ENCODE data around the gene CASTOR1.

Gene CASTOR1

DNA sequence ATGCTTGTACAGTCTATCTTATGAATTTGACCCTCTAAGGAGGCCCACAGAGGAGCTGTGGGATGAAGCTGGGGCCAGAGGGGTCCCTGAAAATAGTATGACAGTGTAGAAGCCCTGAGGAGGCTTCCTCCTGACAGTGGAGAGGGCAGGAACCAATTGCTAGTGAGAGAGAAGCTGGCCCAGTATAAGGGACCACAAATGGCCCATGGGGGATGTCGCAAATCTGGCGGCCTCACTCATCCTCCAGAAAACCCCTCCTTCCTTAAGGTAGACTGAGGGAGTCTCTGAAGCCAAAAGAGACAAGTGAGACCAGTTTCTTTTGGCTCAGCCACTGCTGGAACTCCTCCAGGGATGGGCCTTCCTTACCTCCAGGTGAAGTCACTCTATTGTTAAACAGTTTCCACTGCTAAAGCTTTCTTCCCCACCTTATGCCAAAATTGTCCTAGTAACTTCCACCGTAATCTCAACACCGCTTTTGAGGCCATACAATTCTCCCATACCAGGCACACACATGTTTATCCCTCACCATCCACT lies 17.8 kb upstream of the CASTOR1 start:
- Histone ChIP-seq H3K27me3 (ENCODE audit: insufficient read depth, low read length) (no peaks in the 10 kb centered on the region), H3K27ac (ENCODE audit: low read depth, low read length) (no peak overlapping the region), H3K9ac (ENCODE audit: low read depth, low read length) (no peak overlapping the region), H3K9me3 (ENCODE audit: insufficient read depth, low read depth, low read length) (no peaks in the 10 kb centered on the region), H3K4me1 (ENCODE audit: insufficient read depth, low read length) (peaks cover 9% of the 10 kb centered on the region; the same call in 1 of the 2 replicates), H3K36me3 (ENCODE audit: insufficient read depth, low read length) (no peaks in the 10 kb centered on the region), H3K4me3 (ENCODE audit: low read length) (no peak overlapping the region)
- 93% methylated on average over 4 of the region's 4 CpGs for WGBS

DNA sequence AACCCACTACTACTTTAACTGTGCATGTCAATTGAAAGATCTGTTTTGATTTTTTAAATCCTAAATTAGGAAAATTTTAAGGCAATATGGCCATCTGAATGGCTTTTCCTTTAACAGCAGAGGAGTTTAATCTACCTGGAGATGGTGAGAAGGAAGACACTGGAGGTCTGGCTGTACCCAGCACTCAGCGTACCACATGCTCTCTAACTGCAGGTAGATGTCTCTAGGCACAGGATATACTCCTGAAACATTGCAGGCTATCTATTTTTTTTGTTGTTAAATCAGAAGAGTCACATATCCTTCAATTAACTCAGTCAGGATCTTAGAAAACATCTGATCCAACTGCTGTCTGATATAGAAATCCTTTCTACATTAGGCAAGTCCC lies 17.3 kb upstream of the CASTOR1 start:
- Histone ChIP-seq H3K27me3 (ENCODE audit: insufficient read depth, low read length) (no peaks in the 10 kb centered on the region), H3K36me3 (ENCODE audit: insufficient read depth, low read length) (no peaks in the 10 kb centered on the region), H3K9me3 (ENCODE audit: insufficient read depth, low read depth, low read length) (no peaks in the 10 kb centered on the region), H3K4me3 (ENCODE audit: low read length) (no peak overlapping the region), H3K9ac (ENCODE audit: low read depth, low read length) (no peak overlapping the region), H3K27ac (ENCODE audit: low read depth, low read length) (no peak overlapping the region), H3K4me1 (ENCODE audit: insufficient read depth, low read length) (peaks cover 9% of the 10 kb centered on the region; the same call in 1 of the 2 replicates)
- WGBS = 90% methylated on average over 1 of the region's 1 CpG

- no peaks in the 10 kb centered on the region for H3K9me3 ChIP-seq (ENCODE audit: insufficient read depth, low read depth, low read length)
- no peak overlapping the region for H3K27ac ChIP-seq (ENCODE audit: low read depth, low read length)
- H3K27me3 ChIP-seq (ENCODE audit: insufficient read depth, low read length) = no peaks in the 10 kb centered on the region
- no peaks in the 10 kb centered on the region for H3K36me3 ChIP-seq (ENCODE audit: insufficient read depth, low read length)
- no peak overlapping the region for H3K9ac ChIP-seq (ENCODE audit: low read depth, low read length)
- peaks cover 7% of the 10 kb centered on the region; the same call in 1 of the 2 replicates for H3K4me1 ChIP-seq (ENCODE audit: insufficient read depth, low read length)
- WGBS = 81% methylated on average over 3 of the region's 3 CpGs
- no peak overlapping the region for H3K4me3 ChIP-seq (ENCODE audit: low read length)
Measured at GRCh38 chr22:30305906-30306626, 16.8 kb upstream of the CASTOR1 start.

GRCh38 chr22:30305519-30305905 lies 16.2 kb upstream of the CASTOR1 start:
- Histone ChIP-seq H3K4me1 (ENCODE audit: insufficient read depth, low read length) (peaks cover 1% of the 10 kb centered on the region; the same call in 1 of the 2 replicates), H3K4me3 (ENCODE audit: low read length) (no peak overlapping the region)
- 69% methylated on average over 4 of the region's 4 CpGs for WGBS

GRCh38 chr22:30304495-30305244 lies 15.4 kb upstream of the CASTOR1 start:
- Histone ChIP-seq H3K27ac (ENCODE audit: low read depth, low read length) (no peak overlapping the region), H3K9me3 (ENCODE audit: insufficient read depth, low read depth, low read length) (no peaks in the 10 kb centered on the region)

More at GRCh38 chr22:30305519-30305905, 16.2 kb upstream of the CASTOR1 start:
- no peaks in the 10 kb centered on the region for H3K27me3 ChIP-seq (ENCODE audit: insufficient read depth, low read length)
- no peak overlapping the region for H3K9ac ChIP-seq (ENCODE audit: low read depth, low read length)
- H3K9me3 ChIP-seq (ENCODE audit: insufficient read depth, low read depth, low read length) = no peaks in the 10 kb centered on the region
- H3K36me3 ChIP-seq (ENCODE audit: insufficient read depth, low read length) = no peaks in the 10 kb centered on the region
- no peak overlapping the region for H3K27ac ChIP-seq (ENCODE audit: low read depth, low read length)

DNA sequence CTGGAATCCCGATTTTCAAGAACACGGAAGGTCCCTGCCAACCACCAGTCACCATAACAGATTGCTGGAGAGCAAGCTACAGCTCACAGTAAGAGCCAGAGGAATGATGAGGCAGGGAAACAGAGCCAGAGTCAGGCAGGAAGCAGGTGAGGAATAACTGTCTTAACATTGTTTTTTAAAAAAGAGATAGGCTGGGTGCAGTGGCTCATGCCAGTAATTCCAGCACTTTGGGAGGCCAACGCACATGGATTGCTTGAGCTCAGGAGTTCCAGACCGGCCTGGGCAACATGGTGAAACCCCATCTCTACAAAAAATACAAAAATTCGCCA lies 13.5 kb upstream of the CASTOR1 start:
- peaks cover 4% of the 10 kb centered on the region; the same call in 1 of the 2 replicates for H3K36me3 ChIP-seq (ENCODE audit: insufficient read depth, low read length)
- H3K27me3 ChIP-seq (ENCODE audit: insufficient read depth, low read length) = no peaks in the 10 kb centered on the region
- no peak overlapping the region for H3K4me3 ChIP-seq (ENCODE audit: low read length)
- H3K4me1 ChIP-seq (ENCODE audit: insufficient read depth, low read length) = no peaks in the 10 kb centered on the region
- WGBS = 92% methylated on average over 5 of the region's 5 CpGs
- no peak overlapping the region for H3K9ac ChIP-seq (ENCODE audit: low read depth, low read length)
- H3K9me3 ChIP-seq (ENCODE audit: insufficient read depth, low read depth, low read length) = no peaks in the 10 kb centered on the region
- no peak overlapping the region for H3K27ac ChIP-seq (ENCODE audit: low read depth, low read length)

More at GRCh38 chr22:30304495-30305244, 15.4 kb upstream of the CASTOR1 start:
- Histone ChIP-seq H3K4me3 (ENCODE audit: low read length) (no peak overlapping the region), H3K27me3 (ENCODE audit: insufficient read depth, low read length) (no peaks in the 10 kb centered on the region), H3K9ac (ENCODE audit: low read depth, low read length) (no peak overlapping the region), H3K4me1 (ENCODE audit: insufficient read depth, low read length) (no peaks in the 10 kb centered on the region), H3K36me3 (ENCODE audit: insufficient read depth, low read length) (no peaks in the 10 kb centered on the region)
- 89% methylated on average over 7 of the region's 7 CpGs for WGBS

GRCh38 chr22:30301995-30302809 lies 12.9 kb upstream of the CASTOR1 start:
- no peak overlapping the region for H3K9ac ChIP-seq (ENCODE audit: low read depth, low read length)
- H3K9me3 ChIP-seq (ENCODE audit: insufficient read depth, low read depth, low read length) = no peaks in the 10 kb centered on the region
- H3K36me3 ChIP-seq (ENCODE audit: insufficient read depth, low read length) = peaks cover 4% of the 10 kb centered on the region; the same call in 1 of the 2 replicates
- no peak overlapping the region for H3K4me3 ChIP-seq (ENCODE audit: low read length)
- WGBS = 89% methylated on average over 9 of the region's 9 CpGs
- no peaks in the 10 kb centered on the region for H3K27me3 ChIP-seq (ENCODE audit: insufficient read depth, low read length)
- H3K27ac ChIP-seq (ENCODE audit: low read depth, low read length) = no peak overlapping the region
- H3K4me1 ChIP-seq (ENCODE audit: insufficient read depth, low read length) = no peaks in the 10 kb centered on the region

GRCh38 chr22:30299322-30299721 lies 10.0 kb upstream of the CASTOR1 start:
- Histone ChIP-seq H3K36me3 (ENCODE audit: insufficient read depth, low read length) (peaks cover 6% of the 10 kb centered on the region), H3K4me1 (ENCODE audit: insufficient read depth, low read length) (no peaks in the 10 kb centered on the region), H3K27me3 (ENCODE audit: insufficient read depth, low read length) (no peaks in the 10 kb centered on the region), H3K27ac (ENCODE audit: low read depth, low read length) (no peak overlapping the region), H3K9ac (ENCODE audit: low read depth, low read length) (no peak overlapping the region), H3K9me3 (ENCODE audit: insufficient read depth, low read depth, low read length) (no peaks in the 10 kb centered on the region), H3K4me3 (ENCODE audit: low read length) (no peak overlapping the region)
- WGBS = 93% methylated on average over 13 of the region's 13 CpGs

GRCh38 chr22:30297991-30298701 lies 8.8 kb upstream of the CASTOR1 start:
- H3K9ac ChIP-seq (ENCODE audit: low read depth, low read length) = no peak overlapping the region
- no peaks in the 10 kb centered on the region for H3K4me1 ChIP-seq (ENCODE audit: insufficient read depth, low read length)
- H3K36me3 ChIP-seq (ENCODE audit: insufficient read depth, low read length) = peaks cover 7% of the 10 kb centered on the region
- H3K9me3 ChIP-seq (ENCODE audit: insufficient read depth, low read depth, low read length) = no peaks in the 10 kb centered on the region
- H3K27ac ChIP-seq (ENCODE audit: low read depth, low read length) = no peak overlapping the region
- H3K4me3 ChIP-seq (ENCODE audit: low read length) = no peak overlapping the region
- 88% methylated on average over 9 of the region's 9 CpGs for WGBS
- no peaks in the 10 kb centered on the region for H3K27me3 ChIP-seq (ENCODE audit: insufficient read depth, low read length)

DNA sequence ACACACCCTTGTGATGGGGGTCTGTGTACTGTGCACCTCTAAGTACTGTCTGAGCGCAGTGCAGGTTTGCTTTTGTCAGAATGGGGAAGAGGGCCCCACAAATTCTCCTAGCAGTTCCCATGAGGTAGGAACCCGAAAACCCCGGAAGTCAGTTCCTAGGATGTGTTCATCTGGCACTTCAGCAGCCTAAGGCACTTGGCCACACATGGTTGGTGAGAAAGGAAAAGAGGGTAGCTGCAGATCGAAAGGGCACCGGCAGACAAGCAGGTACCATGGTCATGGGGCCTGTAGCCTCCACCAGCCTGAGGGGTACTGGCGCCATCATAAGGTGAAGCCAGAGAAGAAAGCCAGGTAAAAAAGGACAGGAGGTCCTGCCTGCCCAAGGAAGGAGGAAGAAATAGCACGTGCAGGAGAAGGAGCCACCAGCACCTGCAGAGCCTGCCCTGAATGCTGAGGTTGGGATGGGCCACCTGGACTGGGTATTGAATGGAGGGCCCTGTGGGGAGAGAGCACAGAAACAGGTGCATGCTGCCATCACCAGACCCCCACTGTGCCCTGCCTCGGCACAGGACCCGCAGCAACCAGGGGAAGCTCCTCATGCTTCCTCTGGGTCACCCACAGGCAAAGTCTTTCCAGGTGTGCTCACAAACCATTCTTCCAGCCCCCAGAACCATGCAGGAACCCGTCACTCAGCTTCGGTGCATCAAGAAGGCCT lies 8.1 kb upstream of the CASTOR1 start:
- no peaks in the 10 kb centered on the region for H3K4me1 ChIP-seq (ENCODE audit: insufficient read depth, low read length)
- peaks cover 9% of the 10 kb centered on the region for H3K36me3 ChIP-seq (ENCODE audit: insufficient read depth, low read length)
- H3K9ac ChIP-seq (ENCODE audit: low read depth, low read length) = no peak overlapping the region
- no peak overlapping the region for H3K4me3 ChIP-seq (ENCODE audit: low read length)
- H3K27me3 ChIP-seq (ENCODE audit: insufficient read depth, low read length) = no peaks in the 10 kb centered on the region
- no peaks in the 10 kb centered on the region for H3K9me3 ChIP-seq (ENCODE audit: insufficient read depth, low read depth, low read length)
- 92% methylated on average over 11 of the region's 11 CpGs for WGBS
- no peak overlapping the region for H3K27ac ChIP-seq (ENCODE audit: low read depth, low read length)
